NT2/D1 (cell line): Measurements from ENCODE around the gene DIRAS1.

ENCODE experiments used
- SUZ12 ChIP-seq: IDR thresholded peaks from 2 replicates; pipeline ENCODE4 v1.6.1; 2011; ENCODE audit not compliant: insufficient read length, insufficient read depth; ENCODE audit errors: extremely low read depth
- YY1 ChIP-seq: IDR thresholded peaks from 2 replicates; pipeline ENCODE4 v1.6.1; 2011; ENCODE audit not compliant: insufficient read length, insufficient read depth
- ZNF274 ChIP-seq: IDR thresholded peaks from 2 replicates; pipeline ENCODE4 v1.6.1; 2011; ENCODE audit warnings: mild to moderate bottlenecking, low read depth, low read length

DNA sequence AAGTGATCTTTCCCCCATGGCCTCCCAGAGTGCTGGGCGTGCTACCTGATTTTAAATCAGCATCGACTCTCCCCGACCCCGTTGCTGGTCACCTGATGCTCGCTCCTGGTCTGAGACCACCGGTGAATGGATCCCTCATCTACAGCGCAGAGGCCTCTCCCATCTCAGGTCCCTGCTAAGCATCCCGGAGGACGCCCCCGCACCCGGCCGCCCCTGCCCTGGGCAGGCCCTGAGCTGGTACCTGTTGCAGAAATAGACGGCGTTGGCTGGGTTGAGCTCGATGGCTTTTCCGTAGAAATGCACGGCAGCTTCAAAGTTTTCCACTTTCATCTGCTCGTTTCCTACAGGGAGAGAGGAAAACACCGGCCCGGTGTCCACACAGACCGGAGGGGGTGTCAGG, 43.8 kb upstream of the DIRAS1 start:
- TF ChIP-seq YY1 (no peak), SUZ12 (no peak), ZNF274 (no peak)
